ENCODE results near the gene MRC2.

The MRC2 gene

GRCh38 chr17:62673614-62674362 is 46.3 kb downstream of the MRC2 start:
- Histone ChIP-seq H3K9ac (ENCODE audit: low read length) (no peak overlapping the region), H3K27ac (ENCODE audit: low read depth, low read length) (no peak overlapping the region), H3K4ac (ENCODE audit: low read depth, low read length) (no peak overlapping the region), H3K79me2 (ENCODE audit: control insufficient read depth, insufficient read depth, low read length) (no peaks in the 10 kb centered on the region), H3K4me3 (ENCODE audit: low read length) (no peak overlapping the region), H4K5ac (ENCODE audit: low read length) (no peak overlapping the region), H2BK5ac (ENCODE audit: low read length) (no peak overlapping the region), H3K4me1 (ENCODE audit: control insufficient read depth, low read depth, low read length) (no peaks in the 10 kb centered on the region), H3K36me3 (ENCODE audit: control insufficient read depth, insufficient read depth, low read length) (peaks cover 15% of the 10 kb centered on the region), H3K18ac (ENCODE audit: low read length) (no peak overlapping the region), H3K23ac (ENCODE audit: low read length) (no peak overlapping the region), H4K8ac (ENCODE audit: low read depth, low read length) (no peak overlapping the region), H3K79me1 (ENCODE audit: low read length) (no peaks in the 10 kb centered on the region), H2BK120ac (ENCODE audit: low read depth, low read length) (no peak overlapping the region), H2AK5ac (ENCODE audit: low read length) (no peak overlapping the region), H3K4me2 (ENCODE audit: low read length) (no peak overlapping the region), H3K56ac (ENCODE audit: low read length) (no peak overlapping the region), H2BK15ac (replicated peaks; ENCODE audit: low read depth) (no peak overlapping the region), H3K27me3 (ENCODE audit: insufficient read depth, low read length, poor library complexity) (no peaks in the 10 kb centered on the region)
- no CpG with 5 or more reads among the region's 20 CpGs for WGBS (ENCODE audit: extremely low coverage, insufficient coverage, low lambda C conversion rate)
- DNase-seq, result no peak

- H4K5ac ChIP-seq (ENCODE audit: low read length), result no peak overlapping the region
Measured at GRCh38 chr17:62674363-62674739, 46.9 kb downstream of the MRC2 start.

GRCh38 chr17:62674841-62675240 is 47.4 kb downstream of the MRC2 start:
- H3K36me3 ChIP-seq (ENCODE audit: control insufficient read depth, insufficient read depth, low read length), result peaks cover 16% of the 10 kb centered on the region
- no peaks in the 10 kb centered on the region for H3K79me2 ChIP-seq (ENCODE audit: control insufficient read depth, insufficient read depth, low read length)
- H3K4ac ChIP-seq (ENCODE audit: low read depth, low read length), result no peak overlapping the region
- H3K56ac ChIP-seq (ENCODE audit: low read length), result no peak overlapping the region
- no peak overlapping the region for H3K4me3 ChIP-seq (ENCODE audit: low read length)
- no peaks in the 10 kb centered on the region for H3K79me1 ChIP-seq (ENCODE audit: low read length)
- H4K8ac ChIP-seq (ENCODE audit: low read depth, low read length), result no peak overlapping the region
- H3K4me2 ChIP-seq (ENCODE audit: low read length), result no peak overlapping the region
- H3K9ac ChIP-seq (ENCODE audit: low read length), result no peak overlapping the region
- WGBS (ENCODE audit: extremely low coverage, insufficient coverage, low lambda C conversion rate), result no CpG with 5 or more reads among the region's 3 CpGs
- no peak overlapping the region for H3K23ac ChIP-seq (ENCODE audit: low read length)
- no peak overlapping the region for H2BK5ac ChIP-seq (ENCODE audit: low read length)
- no peak overlapping the region for H2BK15ac ChIP-seq (replicated peaks; ENCODE audit: low read depth)
- no peaks in the 10 kb centered on the region for H3K27me3 ChIP-seq (ENCODE audit: insufficient read depth, low read length, poor library complexity)
- DNase-seq, result no peak
- H2AK5ac ChIP-seq (ENCODE audit: low read length), result no peak overlapping the region
- no peaks in the 10 kb centered on the region for H3K4me1 ChIP-seq (ENCODE audit: control insufficient read depth, low read depth, low read length)
- H2BK120ac ChIP-seq (ENCODE audit: low read depth, low read length), result no peak overlapping the region
- H4K5ac ChIP-seq (ENCODE audit: low read length), result no peak overlapping the region
- no peak overlapping the region for H3K18ac ChIP-seq (ENCODE audit: low read length)
- H3K27ac ChIP-seq (ENCODE audit: low read depth, low read length), result no peak overlapping the region

More at GRCh38 chr17:62674363-62674739, 46.9 kb downstream of the MRC2 start:
- H3K27me3 ChIP-seq (ENCODE audit: insufficient read depth, low read length, poor library complexity), result no peaks in the 10 kb centered on the region
- WGBS (ENCODE audit: extremely low coverage, insufficient coverage, low lambda C conversion rate), result no CpG with 5 or more reads among the region's 6 CpGs
- H3K36me3 ChIP-seq (ENCODE audit: control insufficient read depth, insufficient read depth, low read length), result peaks cover 15% of the 10 kb centered on the region
- H4K8ac ChIP-seq (ENCODE audit: low read depth, low read length), result no peak overlapping the region
- H2BK5ac ChIP-seq (ENCODE audit: low read length), result no peak overlapping the region
- no peak overlapping the region for H2AK5ac ChIP-seq (ENCODE audit: low read length)
- no peak overlapping the region for H3K23ac ChIP-seq (ENCODE audit: low read length)
- no peak overlapping the region for H3K4ac ChIP-seq (ENCODE audit: low read depth, low read length)
- H2BK120ac ChIP-seq (ENCODE audit: low read depth, low read length), result no peak overlapping the region
- no peak overlapping the region for H3K4me2 ChIP-seq (ENCODE audit: low read length)
- no peak overlapping the region for H2BK15ac ChIP-seq (replicated peaks; ENCODE audit: low read depth)
- H3K27ac ChIP-seq (ENCODE audit: low read depth, low read length), result no peak overlapping the region
- no peak overlapping the region for H3K9ac ChIP-seq (ENCODE audit: low read length)
- H3K4me1 ChIP-seq (ENCODE audit: control insufficient read depth, low read depth, low read length), result no peaks in the 10 kb centered on the region
- no peak overlapping the region for H3K56ac ChIP-seq (ENCODE audit: low read length)
- H3K4me3 ChIP-seq (ENCODE audit: low read length), result no peak overlapping the region
- H3K79me2 ChIP-seq (ENCODE audit: control insufficient read depth, insufficient read depth, low read length), result no peaks in the 10 kb centered on the region
- no peak for DNase-seq
- H3K18ac ChIP-seq (ENCODE audit: low read length), result no peak overlapping the region
- no peaks in the 10 kb centered on the region for H3K79me1 ChIP-seq (ENCODE audit: low read length)

- Histone ChIP-seq H3K18ac (ENCODE audit: low read length) (no peak overlapping the region), H3K27ac (ENCODE audit: low read depth, low read length) (no peak overlapping the region), H3K79me2 (ENCODE audit: control insufficient read depth, insufficient read depth, low read length) (no peaks in the 10 kb centered on the region), H2BK15ac (replicated peaks; ENCODE audit: low read depth) (no peak overlapping the region), H3K27me3 (ENCODE audit: insufficient read depth, low read length, poor library complexity) (no peaks in the 10 kb centered on the region), H3K4me1 (ENCODE audit: control insufficient read depth, low read depth, low read length) (no peaks in the 10 kb centered on the region), H3K56ac (ENCODE audit: low read length) (no peak overlapping the region), H3K79me1 (ENCODE audit: low read length) (no peaks in the 10 kb centered on the region), H4K5ac (ENCODE audit: low read length) (no peak overlapping the region), H4K8ac (ENCODE audit: low read depth, low read length) (no peak overlapping the region), H2AK5ac (ENCODE audit: low read length) (no peak overlapping the region), H3K23ac (ENCODE audit: low read length) (no peak overlapping the region), H3K9ac (ENCODE audit: low read length) (no peak overlapping the region), H3K4me3 (ENCODE audit: low read length) (no peak overlapping the region), H3K36me3 (ENCODE audit: control insufficient read depth, insufficient read depth, low read length) (peaks cover 16% of the 10 kb centered on the region), H2BK5ac (ENCODE audit: low read length) (no peak overlapping the region), H2BK120ac (ENCODE audit: low read depth, low read length) (no peak overlapping the region), H3K4ac (ENCODE audit: low read depth, low read length) (no peak overlapping the region), H3K4me2 (ENCODE audit: low read length) (no peak overlapping the region)
- no CpG with 5 or more reads among the region's 12 CpGs for WGBS (ENCODE audit: extremely low coverage, insufficient coverage, low lambda C conversion rate)
- no peak for DNase-seq
Measured at GRCh38 chr17:62675260-62675659, 47.8 kb downstream of the MRC2 start.

- no peak overlapping the region for H3K18ac ChIP-seq (ENCODE audit: low read length)
- no CpG with 5 or more reads among the region's 4 CpGs for whole genome bisulfite sequencing (ENCODE audit: extremely low coverage, insufficient coverage, low lambda C conversion rate)
- H3K4me1 ChIP-seq (ENCODE audit: control insufficient read depth, low read depth, low read length), result no peaks in the 10 kb centered on the region
- no peak overlapping the region for H2BK15ac ChIP-seq (replicated peaks; ENCODE audit: low read depth)
- no peak overlapping the region for H3K56ac ChIP-seq (ENCODE audit: low read length)
- no peak overlapping the region for H4K8ac ChIP-seq (ENCODE audit: low read depth, low read length)
- DNase-seq, result no peak
- no peak overlapping the region for H2BK5ac ChIP-seq (ENCODE audit: low read length)
- H3K79me1 ChIP-seq (ENCODE audit: low read length), result no peaks in the 10 kb centered on the region
- H3K4me3 ChIP-seq (ENCODE audit: low read length), result no peak overlapping the region
- H3K27me3 ChIP-seq (ENCODE audit: insufficient read depth, low read length, poor library complexity), result no peaks in the 10 kb centered on the region
- no peak overlapping the region for H2AK5ac ChIP-seq (ENCODE audit: low read length)
- no peak overlapping the region for H3K23ac ChIP-seq (ENCODE audit: low read length)
- no peak overlapping the region for H3K4me2 ChIP-seq (ENCODE audit: low read length)
- no peak overlapping the region for H3K9ac ChIP-seq (ENCODE audit: low read length)
- no peak overlapping the region for H4K5ac ChIP-seq (ENCODE audit: low read length)
- H3K79me2 ChIP-seq (ENCODE audit: control insufficient read depth, insufficient read depth, low read length), result no peaks in the 10 kb centered on the region
- H3K36me3 ChIP-seq (ENCODE audit: control insufficient read depth, insufficient read depth, low read length), result peaks cover 18% of the 10 kb centered on the region
- H2BK120ac ChIP-seq (ENCODE audit: low read depth, low read length), result no peak overlapping the region
- H3K4ac ChIP-seq (ENCODE audit: low read depth, low read length), result no peak overlapping the region
- H3K27ac ChIP-seq (ENCODE audit: low read depth, low read length), result no peak overlapping the region
Measured at GRCh38 chr17:62675701-62676100, 48.2 kb downstream of the MRC2 start.
